ENCODE data around the gene BCAS3.

The BCAS3 gene

DNA sequence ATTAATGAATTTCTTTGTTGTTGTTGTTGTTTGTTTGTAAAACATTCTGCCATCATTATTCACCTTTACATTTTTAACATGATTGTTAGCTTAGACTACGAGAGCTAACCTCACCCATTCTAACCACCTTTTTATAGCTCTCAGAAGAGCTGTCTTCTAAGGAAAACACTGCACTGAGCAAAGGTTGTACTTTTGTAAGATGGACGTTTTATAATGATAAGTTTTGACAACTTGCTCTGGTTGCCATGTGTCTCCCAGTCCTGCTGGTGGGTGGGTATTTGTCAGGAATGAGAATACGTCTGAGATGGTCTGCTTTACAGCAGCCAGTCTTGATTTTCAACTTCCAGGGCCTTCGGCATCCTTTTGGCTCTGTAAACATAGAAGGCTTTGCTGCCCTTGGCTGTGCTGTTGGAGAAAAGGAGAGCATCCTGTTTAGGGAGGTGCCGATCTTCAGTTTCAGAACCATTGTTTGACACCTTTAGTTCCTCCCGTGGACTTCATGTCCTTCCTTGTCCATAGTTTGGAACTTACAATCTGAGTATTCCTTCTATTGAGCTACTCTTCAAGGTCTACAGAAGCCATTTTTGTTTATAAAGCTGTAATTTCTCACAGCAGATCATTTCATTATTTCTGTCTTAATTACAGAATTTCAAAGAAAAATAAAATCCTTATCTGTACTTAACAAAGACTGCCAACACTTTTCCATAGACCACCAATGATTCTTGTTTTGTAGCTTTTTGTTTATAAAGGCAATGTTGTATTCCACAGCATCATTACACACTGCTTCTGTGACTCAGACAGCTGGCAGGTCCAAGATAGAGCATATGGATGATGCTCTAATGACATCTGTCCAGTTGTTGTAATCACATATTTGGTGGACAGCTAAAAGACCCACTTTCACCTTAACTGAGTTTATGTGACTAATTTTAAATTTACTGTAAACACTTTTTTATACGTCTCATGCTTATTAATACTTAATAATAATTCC lies 451.9 kb downstream of the BCAS3 start:
- no peak for DNase-seq (ENCODE audit: low read depth)
- TF ChIP-seq, protein P1, sequence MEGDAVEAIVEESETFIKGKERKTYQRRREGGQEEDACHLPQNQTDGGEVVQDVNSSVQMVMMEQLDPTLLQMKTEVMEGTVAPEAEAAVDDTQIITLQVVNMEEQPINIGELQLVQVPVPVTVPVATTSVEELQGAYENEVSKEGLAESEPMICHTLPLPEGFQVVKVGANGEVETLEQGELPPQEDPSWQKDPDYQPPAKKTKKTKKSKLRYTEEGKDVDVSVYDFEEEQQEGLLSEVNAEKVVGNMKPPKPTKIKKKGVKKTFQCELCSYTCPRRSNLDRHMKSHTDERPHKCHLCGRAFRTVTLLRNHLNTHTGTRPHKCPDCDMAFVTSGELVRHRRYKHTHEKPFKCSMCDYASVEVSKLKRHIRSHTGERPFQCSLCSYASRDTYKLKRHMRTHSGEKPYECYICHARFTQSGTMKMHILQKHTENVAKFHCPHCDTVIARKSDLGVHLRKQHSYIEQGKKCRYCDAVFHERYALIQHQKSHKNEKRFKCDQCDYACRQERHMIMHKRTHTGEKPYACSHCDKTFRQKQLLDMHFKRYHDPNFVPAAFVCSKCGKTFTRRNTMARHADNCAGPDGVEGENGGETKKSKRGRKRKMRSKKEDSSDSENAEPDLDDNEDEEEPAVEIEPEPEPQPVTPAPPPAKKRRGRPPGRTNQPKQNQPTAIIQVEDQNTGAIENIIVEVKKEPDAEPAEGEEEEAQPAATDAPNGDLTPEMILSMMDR (IDR thresholded peaks at IDR 0.05; ENCODE audit: insufficient read depth, low read depth, low read length, missing control alignments): no peak
- H3K4me3 ChIP-seq (ENCODE audit: low read length): no peak overlapping the region

DNA sequence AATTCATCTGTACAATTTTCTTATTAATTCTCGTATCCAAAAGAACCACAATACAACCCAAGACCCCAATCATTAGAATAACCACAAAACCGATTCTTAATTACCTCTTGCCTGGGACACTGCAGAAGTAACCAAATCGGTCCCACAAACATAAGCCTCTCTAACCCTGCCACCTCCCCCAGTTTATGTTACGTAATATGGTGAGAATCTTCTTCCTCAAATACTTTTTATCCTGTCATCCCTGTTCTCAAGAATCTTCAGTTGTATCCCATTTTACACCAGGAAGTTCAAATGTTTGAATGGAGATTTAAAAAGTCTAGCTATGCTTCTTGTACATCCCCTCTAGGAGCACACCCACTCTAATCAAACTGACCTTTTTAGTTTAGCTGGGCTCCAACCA lies 452.7 kb downstream of the BCAS3 start:
- DNase-seq (ENCODE audit: low read depth): no peak
- TF ChIP-seq, protein P1 (IDR thresholded peaks at IDR 0.05; ENCODE audit: insufficient read depth, low read depth, low read length, missing control alignments): no peak
- H3K4me3 ChIP-seq (ENCODE audit: low read length): no peak overlapping the region

DNA sequence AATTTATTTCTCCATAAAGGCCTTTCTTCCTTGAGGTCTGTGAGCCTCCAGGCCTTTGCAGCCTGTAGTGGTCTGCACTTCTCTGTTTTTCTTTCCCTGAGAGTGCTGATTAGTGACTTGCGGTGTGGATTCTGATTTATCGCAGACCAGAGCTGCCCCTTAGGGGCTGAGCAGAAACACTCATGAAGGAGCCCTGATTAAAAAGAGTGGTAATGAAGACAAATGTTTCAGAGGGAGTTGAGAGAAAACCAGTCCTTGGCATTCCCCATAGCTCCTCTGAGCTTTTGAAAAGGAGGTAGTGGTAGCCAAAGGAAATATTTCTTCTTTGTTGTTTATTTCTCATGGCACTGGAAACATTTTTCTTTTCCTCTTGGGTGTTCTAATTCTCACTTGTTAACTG lies 453.9 kb downstream of the BCAS3 start:
- TF ChIP-seq, protein P1 (IDR thresholded peaks at IDR 0.05; ENCODE audit: insufficient read depth, low read depth, low read length, missing control alignments): no peak
- no peak overlapping the region for H3K4me3 ChIP-seq (ENCODE audit: low read length)
- DNase-seq (ENCODE audit: low read depth): no peak

- H3K4me3 ChIP-seq (ENCODE audit: low read length): no peak overlapping the region
- no peak for DNase-seq (ENCODE audit: low read depth)
- TF ChIP-seq, protein P1 (IDR thresholded peaks at IDR 0.05; ENCODE audit: insufficient read depth, low read depth, low read length, missing control alignments): no peak
These were observed 454.9 kb downstream of the BCAS3 start for GRCh38 chr17:61132524-61132923.

DNA sequence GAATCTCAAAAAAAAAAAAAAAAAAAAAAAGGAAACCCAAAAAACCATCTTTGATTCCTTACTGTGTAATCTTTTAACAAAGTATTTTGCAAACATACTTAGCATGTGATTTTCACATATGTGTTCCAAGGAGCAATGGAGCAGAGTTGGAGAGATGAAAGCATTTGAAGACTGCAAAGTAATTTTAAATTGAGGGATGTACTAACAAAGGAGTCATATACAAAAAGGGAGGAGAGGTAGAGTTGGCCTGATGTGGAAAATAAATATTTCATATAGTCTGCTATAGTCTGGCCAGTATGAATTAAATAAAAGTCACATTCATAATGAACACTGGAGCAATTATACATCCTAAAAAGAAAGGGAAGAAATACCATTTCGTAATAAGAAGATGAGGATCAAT lies 456.2 kb downstream of the BCAS3 start:
- no peak overlapping the region for H3K4me3 ChIP-seq (ENCODE audit: low read length)
- TF ChIP-seq, protein P1 (IDR thresholded peaks at IDR 0.05; ENCODE audit: insufficient read depth, low read depth, low read length, missing control alignments): no peak
- no peak for DNase-seq (ENCODE audit: low read depth)

GRCh38 chr17:61134551-61135235 lies 457.0 kb downstream of the BCAS3 start:
- DNase-seq (ENCODE audit: low read depth): no peak
- TF ChIP-seq, protein P1 (IDR thresholded peaks at IDR 0.05; ENCODE audit: insufficient read depth, low read depth, low read length, missing control alignments): no peak
- no peak overlapping the region for H3K4me3 ChIP-seq (ENCODE audit: low read length)
